Loucy (cell line): ENCODE data around the gene ANO7.

ENCODE experiments used
- EZH2phosphoT487 ChIP-seq: fragments of 200-600 bp; IDR thresholded peaks from 2 replicates; pipeline ENCODE4 v1.6.1; 2018; ENCODE audit warnings: antibody characterized with exemption, mild to moderate bottlenecking, moderate library complexity, borderline replicate concordance
- TF ChIP-seq, protein P1 (sequence below): fragments of 200-600 bp; sonication (generic); conservative IDR thresholded peaks from 2 replicates; pipeline ENCODE4 v1.5.1; 2014; ENCODE audit warnings: mild to moderate bottlenecking, antibody characterized with exemption, low read length

DNA sequence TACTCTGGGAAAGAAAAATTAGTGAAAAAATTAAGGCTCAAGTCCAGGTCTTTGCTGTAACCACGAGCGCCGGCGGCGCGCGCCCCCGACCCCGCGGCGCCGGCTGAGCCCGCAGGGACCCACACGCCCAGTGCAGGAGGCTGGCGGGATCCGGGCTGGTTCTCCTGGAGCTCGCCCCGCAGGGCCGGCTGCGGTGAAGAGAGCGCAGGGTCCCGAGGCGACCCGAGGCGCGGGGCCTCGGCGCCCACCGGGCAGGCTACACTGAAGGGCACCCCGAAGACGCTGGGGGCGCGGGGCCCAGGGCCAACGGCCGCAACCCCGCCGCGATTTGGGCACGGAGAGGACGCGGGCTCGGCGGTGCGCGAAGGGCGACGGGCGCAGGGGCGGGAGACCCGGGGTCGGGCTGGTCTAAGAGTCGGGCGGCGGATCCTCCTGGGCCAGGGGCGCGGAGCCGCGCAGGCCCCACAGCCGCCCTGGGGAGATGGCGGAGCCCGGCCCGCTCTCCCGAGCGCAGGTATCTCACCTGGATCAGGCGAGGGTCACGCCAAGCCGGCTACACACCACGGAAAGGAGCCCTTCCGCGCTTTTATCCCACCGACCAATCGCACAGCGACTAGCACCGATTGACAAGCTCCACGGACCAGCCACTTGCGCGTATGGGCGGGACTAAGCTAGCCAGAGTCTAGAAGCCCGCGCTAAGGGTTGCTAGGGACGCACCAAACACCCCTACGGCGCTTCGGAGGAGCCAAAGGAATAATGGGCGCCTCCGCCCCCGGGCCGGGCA, 39.4 kb upstream of the ANO7 start, which contains the start of gene PASK:
- TF ChIP-seq, protein P1, sequence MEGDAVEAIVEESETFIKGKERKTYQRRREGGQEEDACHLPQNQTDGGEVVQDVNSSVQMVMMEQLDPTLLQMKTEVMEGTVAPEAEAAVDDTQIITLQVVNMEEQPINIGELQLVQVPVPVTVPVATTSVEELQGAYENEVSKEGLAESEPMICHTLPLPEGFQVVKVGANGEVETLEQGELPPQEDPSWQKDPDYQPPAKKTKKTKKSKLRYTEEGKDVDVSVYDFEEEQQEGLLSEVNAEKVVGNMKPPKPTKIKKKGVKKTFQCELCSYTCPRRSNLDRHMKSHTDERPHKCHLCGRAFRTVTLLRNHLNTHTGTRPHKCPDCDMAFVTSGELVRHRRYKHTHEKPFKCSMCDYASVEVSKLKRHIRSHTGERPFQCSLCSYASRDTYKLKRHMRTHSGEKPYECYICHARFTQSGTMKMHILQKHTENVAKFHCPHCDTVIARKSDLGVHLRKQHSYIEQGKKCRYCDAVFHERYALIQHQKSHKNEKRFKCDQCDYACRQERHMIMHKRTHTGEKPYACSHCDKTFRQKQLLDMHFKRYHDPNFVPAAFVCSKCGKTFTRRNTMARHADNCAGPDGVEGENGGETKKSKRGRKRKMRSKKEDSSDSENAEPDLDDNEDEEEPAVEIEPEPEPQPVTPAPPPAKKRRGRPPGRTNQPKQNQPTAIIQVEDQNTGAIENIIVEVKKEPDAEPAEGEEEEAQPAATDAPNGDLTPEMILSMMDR: no peak
- TF ChIP-seq EZH2phosphoT487: no peak
